SU-DHL-6 (cell line): ENCODE data around the gene AOX1.

Experiments used
- H2AFZ ChIP-seq: fragments of 200-600 bp; sonication (generic); 2 replicates; pipeline ENCODE4 v1.6.1; 2014; ENCODE audit warnings: low read depth, mild to moderate bottlenecking, moderate library complexity, mixed read lengths, antibody characterized with exemption, low read length; ENCODE audit not compliant: severe bottlenecking
- H3F3A ChIP-seq: fragments of 200-600 bp; shearing (Covaris generic); 2 replicates; pipeline ENCODE4 v1.6.0; 2016; ENCODE audit warnings: antibody characterized with exemption, mild to moderate bottlenecking; ENCODE audit not compliant: insufficient read depth
- H3K27ac ChIP-seq: fragments of 200-600 bp; sonication (generic); 2 replicates; pipeline ENCODE4 v1.5.1; 2016; ENCODE audit warnings: low read depth, mild to moderate bottlenecking, low read length, moderate library complexity, mixed read lengths
- H3K27me3 ChIP-seq: fragments of 200-600 bp; sonication (generic), shearing (Covaris generic); 2 replicates; pipeline ENCODE4 v1.6.0; 2014; ENCODE audit warnings: mild to moderate bottlenecking, low read length
- H3K36me3 ChIP-seq: fragments of 200-600 bp; sonication (generic); 2 replicates; pipeline ENCODE4 v1.6.1; 2014; ENCODE audit warnings: mild to moderate bottlenecking, low read length, mixed read lengths
- H3K4me2 ChIP-seq: fragments of 300-600, 200-600 bp; shearing (Covaris generic), sonication (generic); 2 replicates; pipeline ENCODE4 v1.6.0; 2014; ENCODE audit warnings: low read length, low read depth, mild to moderate bottlenecking; ENCODE audit not compliant: poor library complexity, severe bottlenecking
- H3K4me3 ChIP-seq: fragments of 200-600 bp; sonication (generic); 2 replicates; pipeline ENCODE4 v1.5.1; 2014; ENCODE audit warnings: antibody characterized with exemption, low read length, mild to moderate bottlenecking, mixed read lengths; ENCODE audit not compliant: insufficient read depth, poor library complexity, severe bottlenecking
- H3K79me2 ChIP-seq: fragments of 200-600 bp; sonication (generic); 2 replicates; pipeline ENCODE4 v1.6.1; 2014; ENCODE audit warnings: mild to moderate bottlenecking, low read length, moderate library complexity; ENCODE audit not compliant: insufficient read depth
- H3K9ac ChIP-seq: fragments of 200-600 bp; sonication (generic); 2 replicates; pipeline ENCODE4 v1.7.0; 2014; ENCODE audit warnings: mild to moderate bottlenecking, low read length
- H3K9me2 ChIP-seq: fragments of 200-600 bp; sonication (generic); replicated peaks from 2 replicates; pipeline ENCODE4 v1.6.1; 2014; ENCODE audit warnings: low read length; ENCODE audit not compliant: insufficient read depth
- H3K9me3 ChIP-seq: fragments of 200-600 bp; sonication (generic); 2 replicates; pipeline ENCODE4 v1.6.1; 2014; ENCODE audit warnings: low read length, mixed read lengths; ENCODE audit not compliant: insufficient read depth
- H4K20me1 ChIP-seq: fragments of 200-600 bp; sonication (generic); 2 replicates; pipeline ENCODE4 v1.6.1; 2014; ENCODE audit warnings: low read depth, mild to moderate bottlenecking, antibody characterized with exemption, low read length, moderate library complexity, mixed read lengths
- CTCF ChIP-seq: fragments of 200-600 bp; sonication (generic); IDR thresholded peaks from one replicate; pipeline ENCODE4 v1.5.1; 2017; ENCODE audit warnings: antibody characterized with exemption, mild to moderate bottlenecking, low read length, moderate library complexity; ENCODE audit not compliant: insufficient read depth, poor library complexity, severe bottlenecking
- EZH2phosphoT487 ChIP-seq: fragments of 200-600 bp; sonication (generic), shearing (Covaris generic); conservative IDR thresholded peaks from 2 replicates; pipeline ENCODE4 v1.6.1; 2018; ENCODE audit warnings: mild to moderate bottlenecking, antibody characterized with exemption, low read length, moderate library complexity, mixed read lengths

Gene AOX1

GRCh38 chr2:200600549-200601225 lies 14.9 kb downstream of the AOX1 start:
- H3F3A ChIP-seq: no peaks in the 10 kb centered on the region
- no peaks in the 10 kb centered on the region for H3K9me2 ChIP-seq
- no peaks in the 10 kb centered on the region for H4K20me1 ChIP-seq
- TF ChIP-seq EZH2phosphoT487 (no peak), CTCF (no peak)
- no peaks in the 10 kb centered on the region for H3K9me3 ChIP-seq
- no peaks in the 10 kb centered on the region for H3K79me2 ChIP-seq
- H2AFZ ChIP-seq: no peak overlapping the region
- no peaks in the 10 kb centered on the region for H3K36me3 ChIP-seq
- no peaks in the 10 kb centered on the region for H3K27me3 ChIP-seq
- H3K4me2 ChIP-seq: no peak overlapping the region
- H3K4me3 ChIP-seq: no peak overlapping the region
- H3K9ac ChIP-seq: no peak overlapping the region
- H3K27ac ChIP-seq: no peak overlapping the region

GRCh38 chr2:200602584-200602983 lies 16.8 kb downstream of the AOX1 start:
- Histone ChIP-seq H3K36me3 (no peaks in the 10 kb centered on the region), H3K9me3 (no peaks in the 10 kb centered on the region), H3K9me2 (no peaks in the 10 kb centered on the region), H3F3A (no peaks in the 10 kb centered on the region), H3K27ac (no peak overlapping the region), H3K27me3 (no peaks in the 10 kb centered on the region), H3K4me2 (no peak overlapping the region), H3K9ac (no peak overlapping the region), H4K20me1 (no peaks in the 10 kb centered on the region), H2AFZ (no peak overlapping the region), H3K4me3 (no peak overlapping the region), H3K79me2 (no peaks in the 10 kb centered on the region)
- TF ChIP-seq CTCF (no peak), EZH2phosphoT487 (no peak)

- no peak overlapping the region for H2AFZ ChIP-seq
- no peak overlapping the region for H3K9ac ChIP-seq
- H3K79me2 ChIP-seq: no peaks in the 10 kb centered on the region
- H3K36me3 ChIP-seq: no peaks in the 10 kb centered on the region
- no peaks in the 10 kb centered on the region for H3K9me3 ChIP-seq
- no peaks in the 10 kb centered on the region for H3K27me3 ChIP-seq
- H3K27ac ChIP-seq: no peak overlapping the region
- H4K20me1 ChIP-seq: no peaks in the 10 kb centered on the region
- TF ChIP-seq EZH2phosphoT487 (no peak), CTCF (no peak)
- no peak overlapping the region for H3K4me2 ChIP-seq
- no peak overlapping the region for H3K4me3 ChIP-seq
- no peaks in the 10 kb centered on the region for H3F3A ChIP-seq
- no peaks in the 10 kb centered on the region for H3K9me2 ChIP-seq
Measured at GRCh38 chr2:200603972-200604371, 18.2 kb downstream of the AOX1 start.
